Measurements from ENCODE around the gene TDRD12.

- TF ChIP-seq STAG1 (CRISPR knock-in tag; IDR thresholded peaks at IDR 0.05): no peak
- TF ChIP-seq RARG (CRISPR knock-in tag; IDR thresholded peaks at IDR 0.05; ENCODE audit: low read depth): no peak
- no peak for TF ChIP-seq RXRB (CRISPR knock-in tag; IDR thresholded peaks at IDR 0.05; ENCODE audit: borderline replicate concordance)
- TF ChIP-seq CTCF (CRISPR knock-in tag; IDR thresholded peaks at IDR 0.05): no peak
- no peak for TF ChIP-seq MAZ (IDR thresholded peaks at IDR 0.05; ENCODE audit: borderline replicate concordance, low read depth, low read length)
- no peak for TF ChIP-seq MAZ (CRISPR knock-in tag; IDR thresholded peaks at IDR 0.05; ENCODE audit: low read depth)
- TF ChIP-seq CBX2 (IDR thresholded peaks at IDR 0.05; ENCODE audit: low read depth, low read length): no peak
- no peak for TF ChIP-seq CBX2 (CRISPR knock-in tag; IDR thresholded peaks at IDR 0.05; ENCODE audit: low read depth)
- no peak for TF ChIP-seq JUN (CRISPR knock-in tag; IDR thresholded peaks at IDR 0.05)
- no peak for TF ChIP-seq ATF7-NPFF (CRISPR knock-in tag; IDR thresholded peaks at IDR 0.05; ENCODE audit: low read depth)
Observed at GRCh38 chr19:32676186-32676894, 43.2 kb upstream of the TDRD12 start.

All from HepG2 (cell line).